ENCODE results near the gene PAK2.
A peak's percentile ranks its signal among the peaks of the same experiment; 100 is the strongest.
"Not testable (repeated sequence)": the region's sequence is repeated elsewhere in the genome, so short reads cannot be mapped to it uniquely, and the experiment has no call there.

PAK2 gene

DNA sequence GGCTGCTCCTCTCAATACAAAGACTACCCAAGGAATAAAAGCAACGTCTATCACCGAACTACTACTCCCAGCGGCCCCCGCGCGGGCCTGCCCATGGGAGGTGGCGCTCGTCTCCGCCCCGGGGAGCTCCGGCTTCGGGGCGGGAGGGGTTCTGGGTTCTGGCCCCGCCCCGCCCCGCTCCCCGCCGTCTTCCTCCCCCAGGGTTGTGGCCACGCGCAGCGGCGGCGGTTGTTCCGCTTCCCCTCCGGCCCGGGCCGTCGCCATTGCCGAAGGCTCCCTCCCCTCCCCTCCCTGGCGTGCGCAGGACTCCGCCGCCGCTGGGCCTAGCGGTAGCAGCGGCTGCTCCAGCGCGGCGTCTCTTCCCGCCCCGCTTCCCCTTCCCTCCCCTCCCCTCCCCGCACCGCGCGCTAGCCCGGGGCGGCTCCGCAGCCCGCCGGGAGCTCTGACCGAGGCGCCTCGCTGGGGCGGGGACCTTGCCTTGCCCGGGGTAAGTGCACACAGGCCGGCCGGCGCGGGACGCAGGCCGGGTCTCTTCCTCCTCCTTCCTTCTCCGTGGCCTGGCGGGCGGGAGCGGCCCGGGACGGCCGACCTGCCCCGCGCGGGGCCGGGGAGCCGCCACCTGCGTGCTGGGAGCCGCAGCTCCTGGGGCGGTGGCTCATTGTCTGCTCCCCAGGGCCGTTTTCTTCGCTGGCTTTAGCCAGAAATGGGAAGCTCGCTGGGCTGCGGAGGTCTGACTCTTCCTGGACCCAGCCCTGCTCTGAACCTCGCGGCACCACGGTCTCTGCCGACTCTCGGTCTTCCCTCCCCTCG lies at the start of gene PAK2:
TSS of gene PAK2 (plus strand) at position 187 of the 810 bp plus-strand sequence. CDS start 42,790 bp downstream, outside the sequence.
- peak; percentile 94 for DNase-seq

DNA sequence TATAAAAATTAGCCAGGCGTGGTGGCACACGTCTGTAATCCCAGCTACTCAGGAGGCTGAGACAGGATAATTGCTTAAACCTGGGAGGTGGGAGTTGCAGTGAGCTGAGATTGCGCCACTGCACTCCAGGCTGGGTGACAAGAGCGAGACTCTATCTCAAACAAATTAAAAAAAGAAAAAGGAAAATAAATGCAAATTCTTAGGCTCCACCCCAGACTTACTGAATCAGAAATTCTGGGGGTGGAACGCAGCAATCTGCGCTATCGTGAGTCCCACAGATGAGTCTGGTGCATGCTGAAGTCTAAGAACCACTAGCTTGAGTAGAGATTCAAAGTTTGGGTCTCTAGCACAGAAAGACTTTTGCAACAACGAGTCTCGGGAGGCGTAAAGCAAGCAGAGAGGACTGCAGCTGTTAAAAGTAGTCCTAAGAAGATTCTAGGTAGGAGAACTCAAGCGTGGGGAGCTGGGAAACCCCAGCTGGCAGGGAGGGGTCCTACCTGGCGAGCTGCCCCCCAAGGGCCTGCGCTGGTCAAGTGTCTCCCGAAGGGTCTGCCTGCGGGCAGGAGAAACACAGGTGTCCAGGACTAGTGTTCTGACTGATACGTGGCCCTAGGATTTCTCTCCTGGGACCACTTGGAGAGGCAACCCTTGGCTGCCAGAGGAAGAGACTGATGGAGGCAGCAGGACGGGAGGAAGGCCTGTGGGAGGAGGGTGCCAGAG lies 49.6 kb upstream of the PAK2 start:
- DNase-seq = peak; percentile 76

GRCh38 chr3:196691386-196691785 lies 48.3 kb upstream of the PAK2 start:
- peak; percentile 60 for DNase-seq

- peak; percentile 55 for DNase-seq
These were observed 45.4 kb upstream of the PAK2 start for GRCh38 chr3:196694202-196694638.

- no peak for DNase-seq
These were observed 44.5 kb upstream of the PAK2 start for GRCh38 chr3:196694941-196695848.

DNA sequence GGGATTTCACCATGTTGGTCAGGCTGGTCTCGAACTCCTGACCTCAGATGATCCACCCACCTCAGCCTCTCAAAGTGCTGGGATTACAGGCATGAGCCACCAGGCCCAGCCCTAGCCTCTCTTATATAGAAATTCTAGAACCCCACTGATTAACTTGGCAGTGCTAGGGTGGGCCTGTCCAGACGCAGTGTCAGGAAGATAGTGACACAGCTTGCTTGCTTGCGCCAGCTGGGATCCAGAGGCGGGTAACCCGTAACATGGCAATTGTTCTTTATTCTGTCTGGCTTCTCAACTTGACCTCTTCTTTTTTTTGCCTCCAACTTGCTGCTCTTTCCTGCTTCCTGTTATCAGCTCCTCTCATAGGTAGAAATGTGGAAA lies 43.8 kb upstream of the PAK2 start:
- peak; percentile 14 for DNase-seq

GRCh38 chr3:196697270-196697669 lies 42.4 kb upstream of the PAK2 start:
- DNase-seq = no peak

DNA sequence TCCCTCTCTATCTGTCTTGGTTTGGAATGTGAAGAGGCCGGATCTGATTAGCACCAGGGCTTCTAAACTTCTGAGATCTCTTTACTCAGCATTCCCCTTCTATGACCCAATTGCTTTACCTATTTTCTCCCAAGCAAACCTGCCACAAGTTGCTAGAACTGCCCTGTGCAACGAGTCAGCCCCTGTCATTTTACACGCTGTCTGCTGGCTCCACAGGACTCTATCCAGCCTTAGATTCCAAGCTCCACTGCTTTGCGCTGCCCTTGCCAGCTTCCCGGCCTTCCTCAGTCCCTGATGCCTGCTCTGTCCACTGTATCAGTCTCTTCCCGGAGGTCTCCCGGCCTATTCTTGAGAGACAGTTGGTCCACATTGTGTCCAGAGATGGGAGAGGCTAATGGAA lies 39.9 kb upstream of the PAK2 start:
- no peak for DNase-seq

- DNase-seq = no peak
These were observed 38.9 kb upstream of the PAK2 start for GRCh38 chr3:196700801-196701200.

DNA sequence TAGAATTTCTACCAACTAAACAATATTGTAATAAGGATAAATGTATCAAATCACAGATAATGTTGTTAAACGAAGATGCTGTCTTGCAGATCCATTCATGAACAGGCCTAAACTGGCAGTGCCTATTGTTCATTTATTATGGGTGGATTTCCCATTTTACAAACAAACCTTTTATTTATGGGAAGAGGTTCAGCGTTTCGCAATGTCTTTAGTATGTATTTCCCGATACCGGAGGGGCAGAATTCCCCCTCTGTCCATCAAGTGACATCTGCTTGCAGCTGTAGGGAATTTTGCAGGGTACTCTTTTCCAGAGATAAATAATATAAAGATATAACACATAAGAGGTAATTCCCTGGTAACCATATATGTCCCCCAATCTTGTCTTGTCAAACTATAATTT lies 33.3 kb upstream of the PAK2 start:
- peak; percentile 21 for DNase-seq

- DNase-seq = no peak
These were observed 32.9 kb upstream of the PAK2 start for GRCh38 chr3:196706731-196707130.

- DNase-seq = no peak
These were observed 32.1 kb upstream of the PAK2 start for GRCh38 chr3:196707566-196707965.

DNA sequence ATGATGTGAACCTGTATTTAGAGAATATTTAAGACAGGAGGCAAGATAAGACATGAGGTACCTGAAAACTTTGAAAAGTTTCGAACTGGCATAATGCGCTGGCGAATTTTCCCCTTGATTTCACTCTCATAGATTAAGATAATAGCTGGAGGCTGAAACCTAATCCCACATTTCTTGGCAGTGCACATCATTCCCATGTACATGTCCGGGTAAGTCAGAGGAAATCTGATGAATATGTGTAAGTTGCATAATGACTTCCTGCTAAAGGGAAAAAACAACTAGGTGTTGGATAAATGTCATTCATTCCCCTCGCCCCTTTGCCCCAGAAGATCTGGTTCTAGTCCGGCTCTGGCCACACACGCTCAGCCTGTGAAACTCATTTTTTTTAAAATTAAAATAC lies 31.2 kb upstream of the PAK2 start:
- no peak for DNase-seq

GRCh38 chr3:196711838-196712513 lies 27.7 kb upstream of the PAK2 start, which contains the start of the genes CEP19 and PIGX:
CEP19 (minus strand) TSS chr3:196712250; CDS start chr3:196708657, 3,593 bp downstream.
PIGX (plus strand) TSS chr3:196712377.
- peak; percentile 87 for DNase-seq

- peak; percentile 60 for DNase-seq
These were observed 26.9 kb upstream of the PAK2 start for GRCh38 chr3:196712514-196713413.

GRCh38 chr3:196717162-196717561 lies 22.5 kb upstream of the PAK2 start:
- not testable (repeated sequence) for DNase-seq

DNA sequence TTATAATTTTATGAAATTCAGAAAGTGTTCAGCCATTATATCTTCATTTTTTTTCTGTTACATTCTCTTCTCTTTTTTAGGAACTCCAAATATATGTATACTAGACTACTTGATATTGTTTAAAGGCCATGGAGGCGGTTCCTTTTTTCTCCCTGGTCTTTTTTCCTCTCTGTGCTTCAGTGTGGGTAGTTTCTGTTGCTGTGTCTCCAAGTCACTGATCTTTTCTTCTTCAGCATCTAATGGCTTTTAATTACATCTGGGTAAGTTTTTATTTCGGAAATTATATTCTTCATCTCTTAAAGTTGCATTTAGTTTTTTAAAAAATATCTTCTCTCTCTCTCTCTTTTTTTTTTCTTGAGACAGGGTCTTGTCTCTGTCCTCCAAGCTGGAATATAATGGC lies 18.6 kb upstream of the PAK2 start:
- no peak for DNase-seq

- DNase-seq = no peak
These were observed 12.6 kb upstream of the PAK2 start for GRCh38 chr3:196726788-196727675.

GRCh38 chr3:196735751-196736150 lies 3.9 kb upstream of the PAK2 start:
- no peak for DNase-seq
